Neural crest cell (in vitro differentiated cells): ENCODE data around the gene BTBD2. TPM values are rescaled to one million over a fixed set of nuclear protein-coding genes. Genes with fewer than 3 reads are reported as not detected.
A peak's percentile ranks its signal among the peaks of the same experiment; 100 is the strongest.
"Not testable (repeated sequence)": the region's sequence is repeated elsewhere in the genome, so short reads cannot be mapped to it uniquely, and the experiment has no call there.

Source experiments
- DNase-seq: peaks from one replicate; pipeline ENCODE4 v3.0.0; 2021; ENCODE audit warnings: low read depth, mixed read lengths, low spot score
- H3K27ac Mint-ChIP-seq: one replicate; pipeline ENCODE4 v1.8.0; 2021; ENCODE audit warnings: mild to moderate bottlenecking, mixed read lengths; ENCODE audit not compliant: unreplicated experiment
- H3K27me3 Mint-ChIP-seq: 2 replicates; pipeline ENCODE4 v1.8.0; 2021; ENCODE audit warnings: low read depth, mild to moderate bottlenecking, mixed read lengths
- H3K36me3 Mint-ChIP-seq: 2 replicates; pipeline ENCODE4 v1.8.0; 2021; ENCODE audit warnings: low read depth, mild to moderate bottlenecking, mixed read lengths
- H3K4me1 Mint-ChIP-seq: 2 replicates; pipeline ENCODE4 v1.8.0; 2021; ENCODE audit warnings: mixed read lengths
- H3K4me3 Mint-ChIP-seq: one replicate; pipeline ENCODE4 v1.8.0; 2021; ENCODE audit warnings: mild to moderate bottlenecking, mixed read lengths
- H3K9me3 Mint-ChIP-seq: 2 replicates; pipeline ENCODE4 v1.8.0; 2021; ENCODE audit warnings: mixed read lengths
- CTCF ChIP-seq: fragments of 200-600 bp; sonication (generic); conservative IDR thresholded peaks from 2 replicates; pipeline ENCODE4 v1.5.0; 2021; ENCODE audit warnings: antibody characterized with exemption, mild to moderate bottlenecking
- total RNA-seq: library from RNA; stranded (reverse); gene quantifications from 2 replicates; pipeline ENCODE4 v1.2.1, GENCODE V29; 2021

BTBD2 gene
- total RNA-seq, 1 donor from 2014 or later: 142 TPM

- Mint-ChIP-seq H3K27ac (no peak overlapping the region), H3K36me3 (peaks cover 13% of the 10 kb centered on the region), H3K27me3 (no peaks in the 10 kb centered on the region), H3K9me3 (no peaks in the 10 kb centered on the region), H3K4me3 (peak overlapping the region; percentile 19), H3K4me1 (no peaks in the 10 kb centered on the region)
- TF ChIP-seq CTCF: no peak
- no peak for DNase-seq
Observed at GRCh38 chr19:1991018-1991913, 24.2 kb downstream of the BTBD2 start.

- no peak for TF ChIP-seq CTCF
- H3K27me3 Mint-ChIP-seq: no peaks in the 10 kb centered on the region
- no peaks in the 10 kb centered on the region for H3K9me3 Mint-ChIP-seq
- H3K4me3 Mint-ChIP-seq: no peak overlapping the region
- no peak overlapping the region for H3K27ac Mint-ChIP-seq
- DNase-seq: no peak
- peaks cover 7% of the 10 kb centered on the region for H3K36me3 Mint-ChIP-seq
- no peaks in the 10 kb centered on the region for H3K4me1 Mint-ChIP-seq
Observed at GRCh38 chr19:1990230-1991017, 25.1 kb downstream of the BTBD2 start.

- Mint-ChIP-seq H3K36me3 (peaks cover 6% of the 10 kb centered on the region), H3K4me1 (no peaks in the 10 kb centered on the region), H3K27ac (no peak overlapping the region), H3K9me3 (no peaks in the 10 kb centered on the region), H3K27me3 (no peaks in the 10 kb centered on the region), H3K4me3 (no peak overlapping the region)
- DNase-seq: no peak
- no peak for TF ChIP-seq CTCF
Observed at GRCh38 chr19:1989513-1990229, 25.8 kb downstream of the BTBD2 start.

GRCh38 chr19:1988464-1988863, 27.1 kb downstream of the BTBD2 start:
- not testable (repeated sequence) for H3K36me3 Mint-ChIP-seq, H3K4me1 Mint-ChIP-seq, DNase-seq, H3K27me3 Mint-ChIP-seq, H3K27ac Mint-ChIP-seq, H3K9me3 Mint-ChIP-seq, H3K4me3 Mint-ChIP-seq

- Mint-ChIP-seq H3K27ac (no peak overlapping the region), H3K27me3 (no peaks in the 10 kb centered on the region)
- no peak for TF ChIP-seq CTCF
Observed at GRCh38 chr19:1987197-1988187, 28.0 kb downstream of the BTBD2 start.

More at GRCh38 chr19:1987197-1988187, 28.0 kb downstream of the BTBD2 start:
- Mint-ChIP-seq H3K9me3 (no peaks in the 10 kb centered on the region), H3K4me3 (no peak overlapping the region), H3K36me3 (peaks cover 3% of the 10 kb centered on the region), H3K4me1 (no peaks in the 10 kb centered on the region)
- DNase-seq: no peak
